ENCODE data around the gene NINL. TPM values are rescaled to one million over a fixed set of nuclear protein-coding genes. Genes with fewer than 3 reads are reported as not detected.

NINL gene
- total RNA-seq, 1 experiment from 2014 or later, result 7.2 TPM

DNA sequence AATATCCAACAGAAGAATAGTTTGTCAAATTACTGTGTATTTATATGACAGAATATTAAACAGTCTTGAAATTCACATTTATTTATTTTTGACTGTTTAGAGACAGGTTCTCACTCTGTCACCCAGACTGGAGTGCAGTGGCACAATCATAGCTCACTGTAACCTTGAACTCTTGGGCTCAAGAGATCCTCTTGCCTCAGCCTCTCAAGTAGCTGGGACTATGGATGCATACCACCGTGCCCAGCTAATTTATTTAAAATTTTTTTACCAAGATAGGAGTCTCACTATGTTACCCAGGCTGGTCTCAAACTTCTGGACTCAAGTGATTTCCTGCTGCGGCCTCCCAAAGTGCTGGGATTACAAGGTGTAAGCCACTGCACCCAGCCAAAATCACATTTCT, 57.4 kb downstream of the NINL start:
- H4K20me1 ChIP-seq (ENCODE audit: insufficient read depth), result no peaks in the 10 kb centered on the region

DNA sequence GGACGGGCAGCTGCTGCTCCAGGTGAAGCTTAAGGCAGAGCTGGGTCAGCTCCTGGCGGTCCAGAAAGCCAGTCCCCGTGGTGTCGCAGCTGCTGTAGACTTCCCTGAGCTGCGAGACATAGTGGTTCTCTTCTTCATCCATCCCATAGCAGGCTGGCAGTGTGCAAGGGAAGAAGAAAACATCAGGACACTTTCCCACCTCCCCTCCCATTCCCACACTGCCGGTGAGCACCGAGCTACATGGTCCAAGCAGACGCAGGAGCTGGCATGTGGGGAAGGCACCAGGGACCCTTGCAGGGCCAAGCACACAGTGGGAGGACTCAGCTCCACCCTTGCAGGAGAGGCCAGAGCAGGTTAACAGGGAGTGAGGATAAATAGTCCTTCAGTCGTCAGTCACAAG, 58.9 kb downstream of the NINL start:
- no peaks in the 10 kb centered on the region for H3K9me3 ChIP-seq (ENCODE audit: control insufficient read depth in 1 of 2, insufficient read depth in 1 of 2, low read depth in 1 of 2, low read length in 2 of 2)
- H3K4me1 ChIP-seq (ENCODE audit: control insufficient read depth in 1 of 2, insufficient read depth in 2 of 2, low read length in 2 of 2), result peaks cover 0 to 6% of the 10 kb centered on the region in 2 experiments; a peak in 1 of 4 replicates
- TF ChIP-seq RAD21 (IDR thresholded peaks at IDR 0.05; ENCODE audit: low read depth), result no peak
- no peak for TF ChIP-seq CEBPB (IDR thresholded peaks at IDR 0.05; ENCODE audit: low read depth)
- no peak for TF ChIP-seq SRF (IDR thresholded peaks at IDR 0.05; ENCODE audit: low read depth)
- TF ChIP-seq ZFX (IDR thresholded peaks at IDR 0.05), result no peak
- no peak for TF ChIP-seq TCF7L2 (IDR thresholded peaks at IDR 0.05; ENCODE audit: borderline replicate concordance, extremely low read depth, insufficient read depth, insufficient read length)
- TF ChIP-seq ATF3 (IDR thresholded peaks at IDR 0.05), result no peak
- TF ChIP-seq CBX3 (IDR thresholded peaks at IDR 0.05; ENCODE audit: low read depth), result no peak
- no peak for TF ChIP-seq REST (IDR thresholded peaks at IDR 0.05; ENCODE audit: low read depth)
- no peak for TF ChIP-seq YY1 (IDR thresholded peaks at IDR 0.05; ENCODE audit: extremely low read depth, insufficient replicate concordance, low read depth, low read length)
- no peak for TF ChIP-seq JUND (IDR thresholded peaks at IDR 0.05)
- TF ChIP-seq CTCF (IDR thresholded peaks at IDR 0.05 in 2 of 3, conservative IDR thresholded peaks at IDR 0.05 in 1 of 3; ENCODE audit: borderline replicate concordance in 1 of 3, insufficient read depth in 1 of 3, low read depth in 2 of 3, low read length in 2 of 3), result no peak
- no TSS peak for BruUV-seq (replicated peaks)
- H3K27ac ChIP-seq (ENCODE audit: low read depth, low read length), result no peak overlapping the region
- ATAC-seq, result no peak
- H3K4me3 ChIP-seq (replicated peaks in 1 of 2; ENCODE audit: low read depth in 1 of 2, low read length in 2 of 2), result no peak overlapping the region
- POLR2A ChIA-PET, result no interaction called here
- H3K27me3 ChIP-seq (ENCODE audit: insufficient read depth, low read length), result no peaks in the 10 kb centered on the region
- no peak for DNase-seq (ENCODE audit: low read depth, low spot score)
- H3K9me2 ChIP-seq (ENCODE audit: insufficient read depth), result no peaks in the 10 kb centered on the region
- H3K4me2 ChIP-seq (ENCODE audit: low read length), result no peak overlapping the region
- RAD21 ChIA-PET (ENCODE audit: low non-redundant PET in 1 of 2, low total read pairs in 2 of 2, uncharacterized antibody in 2 of 2, unreplicated experiment in 2 of 2), result no interaction called here
- no peaks in the 10 kb centered on the region for H4K20me1 ChIP-seq (ENCODE audit: insufficient read depth)
- CTCF ChIA-PET, result no interaction called here
- H3K36me3 ChIP-seq (ENCODE audit: control insufficient read depth in 1 of 2, insufficient read depth in 2 of 2, low read length in 2 of 2), result no peaks in the 10 kb centered on the region
- H3K9ac ChIP-seq (ENCODE audit: low read length), result no peak overlapping the region
- no peak overlapping the region for H2AFZ ChIP-seq (ENCODE audit: low read depth, low read length, poor library complexity, severe bottlenecking)
- no peaks in the 10 kb centered on the region for H3K79me2 ChIP-seq (ENCODE audit: insufficient read depth, low read length)
- intact Hi-C loops (cut with micrococcal nuclease), result no loop called here

More for the DNA sequence above, 57.4 kb downstream of the NINL start:
- ChIA-PET POLR2A (interaction anchor here (1.2 kb wide), 1 partner anchor 13 kb away, joined by 3 read pairs; no protein-coding TSS in a partner anchor), CTCF (interaction anchor here (0.6 kb wide), 1 partner anchor 12 kb away, joined by 3 read pairs; no protein-coding TSS in a partner anchor), RAD21 (ENCODE audit: low non-redundant PET in 1 of 2, low total read pairs in 2 of 2, uncharacterized antibody in 2 of 2, unreplicated experiment in 2 of 2) (no interaction called here)
- H3K4me1 ChIP-seq (ENCODE audit: control insufficient read depth in 1 of 2, insufficient read depth in 2 of 2, low read length in 2 of 2), result peaks cover 0 to 16% of the 10 kb centered on the region in 2 experiments; a peak in 2 of 4 replicates
- no peak overlapping the region for H3K4me2 ChIP-seq (ENCODE audit: low read length)
- no peak overlapping the region for H2AFZ ChIP-seq (ENCODE audit: low read depth, low read length, poor library complexity, severe bottlenecking)
- H3K9me2 ChIP-seq (ENCODE audit: insufficient read depth), result no peaks in the 10 kb centered on the region
- no peak overlapping the region for H3K27ac ChIP-seq (ENCODE audit: low read depth, low read length)
- DNase-seq (ENCODE audit: low read depth, low spot score) (no peak), ATAC-seq (no peak)
- H3K9me3 ChIP-seq (ENCODE audit: control insufficient read depth in 1 of 2, insufficient read depth in 1 of 2, low read depth in 1 of 2, low read length in 2 of 2), result no peaks in the 10 kb centered on the region
- intact Hi-C loops (cut with micrococcal nuclease), result no loop called here
- no TSS peak for BruUV-seq (replicated peaks)
- no peaks in the 10 kb centered on the region for H3K27me3 ChIP-seq (ENCODE audit: insufficient read depth, low read length)
- no peak overlapping the region for H3K9ac ChIP-seq (ENCODE audit: low read length)
- H3K79me2 ChIP-seq (ENCODE audit: insufficient read depth, low read length), result no peaks in the 10 kb centered on the region
- no peak overlapping the region for H3K4me3 ChIP-seq (replicated peaks in 1 of 2; ENCODE audit: low read depth in 1 of 2, low read length in 2 of 2)
- TF ChIP-seq EGR1 (IDR thresholded peaks at IDR 0.05; ENCODE audit: low read depth), result no peak
- no peaks in the 10 kb centered on the region for H3K36me3 ChIP-seq (ENCODE audit: control insufficient read depth in 1 of 2, insufficient read depth in 2 of 2, low read length in 2 of 2)
